Peyer's patch (tissue), 4 donors: ENCODE data around the gene CRACR2A. TPM values are rescaled to one million over a fixed set of nuclear protein-coding genes. Genes with fewer than 3 reads are reported as not detected.

Experiments used
- DNase-seq, 3 donors: peaks; one replicate each; pipeline ENCODE4 v3.0.0-alpha.2; 2017 to 2019
- H3K27ac ChIP-seq, 4 donors: fragments of 200-600 bp; sonication (generic); one replicate each; pipeline ENCODE4 v1.5.1; 2016 to 2019
- H3K27me3 ChIP-seq, 2 donors: fragments of 200-600 bp; sonication (generic); one replicate each; pipeline ENCODE4 v1.5.1; 2019
- H3K36me3 ChIP-seq, 3 donors: fragments of 200-600 bp; sonication (generic); one replicate each; pipeline ENCODE4 v1.5.1; 2016 to 2019
- H3K4me1 ChIP-seq, 4 donors: fragments of 200-600 bp; sonication (generic); one replicate each; pipeline ENCODE4 v1.5.1; 2016 to 2019
- H3K4me3 ChIP-seq, 4 donors: fragments of 200-600 bp; sonication (generic); 1 replicate in 3 of 4; 2 replicates in 1 of 4; pipeline ENCODE4 v1.5.1; 2016 to 2019; ENCODE audit warnings: mild to moderate bottlenecking in 1 of 4
- H3K9me3 ChIP-seq, 4 donors: fragments of 200-600 bp; sonication (generic); one replicate each; pipeline ENCODE4 v1.5.1; 2016 to 2019; ENCODE audit warnings: mild to moderate bottlenecking in 1 of 4
- CTCF ChIP-seq, 6 experiments: fragments of 450-650 bp in 4 of 6; fragments of 200-600 bp in 2 of 6; sonication (generic) in 1 of 6; IDR thresholded peaks; one replicate each; pipeline ENCODE4 v1.5.1; 2017 to 2019; ENCODE audit warnings: antibody characterized with exemption in 6 of 6, mild to moderate bottlenecking in 3 of 6, moderate library complexity in 1 of 6
- POLR2A ChIP-seq, 2 donors: fragments of 450-650 bp; IDR thresholded peaks; one replicate each; pipeline ENCODE4 v1.5.1; 2017; ENCODE audit warnings: antibody characterized with exemption in 2 of 2, mild to moderate bottlenecking in 2 of 2, moderate library complexity in 2 of 2
- total RNA-seq, 4 donors: library from RNA; depleted of rRNA; stranded (reverse); fragments of >200 nt; gene quantifications; one replicate each; pipeline ENCODE4 v1.1.0, GENCODE V29; 2016

The CRACR2A gene
- total RNA-seq: 10 to 100 TPM; 52.3 to 81.7 (median 65.9) TPM

- Histone ChIP-seq H3K4me3 (peak within 1 kb of the TSS; percentile 55 to 81 (median 57)), H3K9me3 (no peaks in the 10 kb centered on the region), H3K27me3 (no peaks in the 10 kb centered on the region), H3K36me3 (no peaks in the 10 kb centered on the region), H3K27ac (peak within 1 kb of the TSS; percentile 78 to 97 (median 83)), H3K4me1 (peaks cover 0 to 15% (median 5%) of the 10 kb centered on the region in 4 donors)
- peak; percentile 76 to 89 (median 83) for DNase-seq
- TF ChIP-seq POLR2A (IDR thresholded peaks at IDR 0.05) (peak in 1 of 2 donors; percentile 17), CTCF (IDR thresholded peaks at IDR 0.05) (peak; percentile 70 to 85 (median 78))
Observed at GRCh38 chr12:3752741-3753486, at the start of gene CRACR2A. CRACR2A (minus strand) TSS chr12:3753109; CDS start chr12:3696999, 56,110 bp downstream.

GRCh38 chr12:3797531-3798048, 44.7 kb upstream of the CRACR2A start:
- Histone ChIP-seq H3K9me3 (no peaks in the 10 kb centered on the region), H3K27ac (no peak overlapping the region), H3K36me3 (no peaks in the 10 kb centered on the region), H3K4me3 (no peak overlapping the region), H3K27me3 (no peaks in the 10 kb centered on the region), H3K4me1 (no peaks in the 10 kb centered on the region)
- DNase-seq: no peak
- TF ChIP-seq POLR2A (IDR thresholded peaks at IDR 0.05) (no peak), CTCF (IDR thresholded peaks at IDR 0.05) (no peak)

GRCh38 chr12:3795492-3796133, 42.7 kb upstream of the CRACR2A start:
- TF ChIP-seq CTCF (IDR thresholded peaks at IDR 0.05): no peak
- TF ChIP-seq POLR2A (IDR thresholded peaks at IDR 0.05): no peak
- DNase-seq: no peak
- H3K27me3 ChIP-seq: no peaks in the 10 kb centered on the region
- no peak overlapping the region for H3K4me3 ChIP-seq
- no peaks in the 10 kb centered on the region for H3K9me3 ChIP-seq
- H3K36me3 ChIP-seq: no peaks in the 10 kb centered on the region
- no peak overlapping the region for H3K27ac ChIP-seq
- H3K4me1 ChIP-seq: no peaks in the 10 kb centered on the region

- no peaks in the 10 kb centered on the region for H3K36me3 ChIP-seq
- TF ChIP-seq POLR2A (IDR thresholded peaks at IDR 0.05) (no peak), CTCF (IDR thresholded peaks at IDR 0.05) (no peak)
- H3K27ac ChIP-seq: no peak overlapping the region
- H3K27me3 ChIP-seq: no peaks in the 10 kb centered on the region
- H3K4me3 ChIP-seq: no peak overlapping the region
- H3K4me1 ChIP-seq: no peaks in the 10 kb centered on the region
- no peak for DNase-seq
- no peaks in the 10 kb centered on the region for H3K9me3 ChIP-seq
Observed at GRCh38 chr12:3795066-3795465, 42.2 kb upstream of the CRACR2A start.

- H3K36me3 ChIP-seq: no peaks in the 10 kb centered on the region
- no peak for TF ChIP-seq POLR2A (IDR thresholded peaks at IDR 0.05)
- no peak for TF ChIP-seq CTCF (IDR thresholded peaks at IDR 0.05)
- H3K27ac ChIP-seq: no peak overlapping the region
- H3K9me3 ChIP-seq: no peaks in the 10 kb centered on the region
- no peaks in the 10 kb centered on the region for H3K4me1 ChIP-seq
- no peaks in the 10 kb centered on the region for H3K27me3 ChIP-seq
- no peak overlapping the region for H3K4me3 ChIP-seq
- no peak for DNase-seq
Observed at GRCh38 chr12:3792623-3793288, 39.8 kb upstream of the CRACR2A start.
